Stomach (tissue), 4 donors: ENCODE results near the gene NKAIN2.

Source experiments
- CTCF ChIP-seq, 7 experiments: fragments of 450-650 bp in 4 of 7; fragments of 200-600 bp in 3 of 7; sonication (generic) in 3 of 7; IDR thresholded peaks; one replicate each; pipeline ENCODE4 v1.5.1; 2016 to 2019; ENCODE audit warnings: antibody characterized with exemption in 7 of 7, control low read depth in 2 of 7, mild to moderate bottlenecking in 1 of 7
- POLR2A ChIP-seq, 4 donors: fragments of 450-650 bp; IDR thresholded peaks; one replicate each; pipeline ENCODE4 v1.6.1; 2016; ENCODE audit warnings: antibody characterized with exemption in 4 of 4, control low read depth in 2 of 4, mild to moderate bottlenecking in 1 of 4, moderate library complexity in 1 of 4
- POLR2AphosphoS5 ChIP-seq, 3 donors: sonication (generic); formaldehyde crosslinking; IDR thresholded peaks; one replicate each; pipeline ENCODE4 v1.6.1; 2016; ENCODE audit warnings: antibody characterized with exemption in 3 of 3

GRCh38 chr6:124200661-124201060 is 397.0 kb downstream of the NKAIN2 start:
- TF ChIP-seq CTCF (IDR thresholded peaks at IDR 0.05) (no peak), POLR2AphosphoS5 (IDR thresholded peaks at IDR 0.05) (no peak), POLR2A (IDR thresholded peaks at IDR 0.05) (no peak)
